Stimulated activated CD8-positive, alpha-beta memory T cell treated with anti-CD3 and anti-CD28 coated beads, Interleukin-12 subunit alpha, Interleukin-12 subunit beta, amount 100 ng/mL, for 1 hour (primary cell): ENCODE results near the gene SVIL.
"Not testable (repeated sequence)": the region's sequence is repeated elsewhere in the genome, so short reads cannot be mapped to it uniquely, and the experiment has no call there.

Experiments used
- DNase-seq: peaks from one replicate; pipeline ENCODE4 v3.0.0-alpha.2; 2020; ENCODE audit warnings: low read depth

Gene SVIL

DNA sequence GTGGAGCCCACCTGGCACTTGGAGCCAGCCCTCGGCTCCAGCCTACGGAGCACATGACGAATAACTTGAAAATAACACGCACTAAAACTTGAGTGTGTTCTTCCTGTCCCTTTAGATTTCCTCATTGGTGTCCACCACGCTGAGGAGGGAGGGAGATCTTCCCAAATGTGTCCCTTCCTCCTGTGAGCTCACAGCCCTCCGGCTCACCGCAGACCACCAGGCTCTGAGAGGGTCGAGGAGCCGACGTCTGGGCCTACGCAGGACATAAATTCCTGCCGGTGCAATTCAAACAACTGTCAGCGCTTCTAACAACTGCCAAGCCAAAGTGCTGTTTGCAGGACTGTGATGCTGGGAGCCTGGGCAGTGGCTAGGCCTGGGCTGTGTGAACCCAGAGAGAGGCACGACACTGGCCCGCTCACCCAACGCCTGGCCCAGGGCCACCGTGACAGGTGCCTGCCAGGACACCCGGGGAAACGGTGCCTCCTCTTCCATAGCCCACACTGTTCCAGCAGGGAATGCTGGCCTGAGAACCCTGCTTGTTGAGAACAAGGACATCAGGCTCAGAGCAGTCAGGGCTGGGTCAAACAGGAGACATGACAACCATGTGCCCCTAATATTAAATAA is 118.3 kb downstream of the SVIL start:
- DNase-seq = not testable (repeated sequence)

DNA sequence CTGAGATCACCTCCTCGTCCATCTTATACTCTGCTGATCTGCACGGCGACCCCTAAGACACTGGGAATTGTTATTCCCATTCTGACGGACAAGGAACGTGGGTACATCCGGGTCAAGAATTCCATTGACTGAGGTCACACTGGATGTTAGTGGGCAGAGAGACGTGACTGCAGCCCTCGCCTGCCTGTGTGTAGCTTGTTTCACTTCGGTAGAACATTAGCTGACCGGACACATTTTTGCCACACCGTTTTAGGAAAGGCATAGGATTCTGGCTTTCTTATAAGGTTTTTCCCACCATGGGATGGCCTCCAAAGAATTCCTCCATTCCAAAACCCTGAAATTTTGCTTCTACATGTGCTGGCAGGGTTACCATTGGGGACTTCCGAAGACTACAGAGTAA is 118.9 kb downstream of the SVIL start:
- not testable (repeated sequence) for DNase-seq

DNA sequence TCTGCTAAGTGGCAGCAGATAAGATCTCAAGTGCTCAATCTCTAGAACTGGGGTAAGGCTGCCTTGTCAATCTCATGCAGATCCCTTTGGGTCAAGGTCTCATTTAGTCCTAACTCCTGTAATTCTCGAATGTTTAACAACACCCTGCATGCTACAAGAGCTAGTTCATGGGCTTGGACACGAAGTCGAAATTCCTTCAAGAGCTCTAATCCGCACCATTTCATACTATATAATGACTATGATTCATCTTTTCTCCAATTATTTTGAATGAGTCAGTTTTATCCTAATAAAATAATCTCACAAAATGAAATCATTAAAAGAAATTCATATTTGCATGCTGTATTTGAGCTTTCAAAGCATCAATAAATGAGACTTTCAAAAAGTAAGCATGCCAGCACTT is 119.7 kb downstream of the SVIL start:
- not testable (repeated sequence) for DNase-seq

DNA sequence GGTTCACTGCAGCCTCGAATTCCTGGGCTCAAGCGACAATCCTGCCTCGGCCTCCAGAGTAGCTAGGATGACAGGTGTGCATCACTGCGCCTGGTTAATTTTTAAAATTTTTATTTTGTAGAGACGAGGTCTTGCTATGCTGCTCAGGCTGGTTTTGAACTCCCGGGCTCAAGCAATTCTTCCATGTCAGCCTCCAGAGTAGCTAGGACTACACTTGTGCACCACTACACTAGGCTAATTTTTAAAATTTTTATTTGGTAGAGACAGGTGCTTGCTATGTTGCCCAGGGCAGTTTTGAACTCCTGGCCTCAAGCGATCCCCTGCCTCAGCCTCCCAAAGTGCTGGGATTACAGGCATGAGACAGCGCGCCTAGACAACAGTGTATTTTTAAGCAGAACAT is 120.5 kb downstream of the SVIL start:
- no peak for DNase-seq

DNA sequence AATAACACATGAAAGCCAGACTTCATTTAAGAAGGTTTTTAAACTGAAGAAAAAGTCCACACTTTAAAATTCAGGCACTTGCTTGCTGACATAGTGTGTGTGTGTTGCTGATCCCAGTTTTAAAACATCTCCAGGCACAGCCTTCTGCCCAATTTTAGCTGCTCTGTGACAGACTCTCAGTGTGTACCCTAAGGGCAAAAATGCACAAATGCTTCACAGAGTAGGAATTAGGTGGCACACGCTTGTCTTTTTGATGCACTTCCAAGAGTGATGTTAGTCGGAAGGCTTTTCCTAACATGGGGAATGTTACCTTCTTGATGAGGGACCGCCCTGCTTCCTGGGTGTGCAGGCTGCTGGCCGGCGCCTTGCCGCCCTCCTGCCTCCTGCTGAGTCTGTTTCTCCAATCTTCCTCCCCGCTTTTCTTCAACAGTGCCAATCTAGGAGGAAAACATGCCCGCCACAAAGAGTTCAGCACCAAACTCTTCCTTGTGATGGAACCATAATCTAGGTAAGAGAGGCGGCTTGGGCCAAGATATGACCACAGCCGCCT is 122.3 kb downstream of the SVIL start:
- no peak for DNase-seq

DNA sequence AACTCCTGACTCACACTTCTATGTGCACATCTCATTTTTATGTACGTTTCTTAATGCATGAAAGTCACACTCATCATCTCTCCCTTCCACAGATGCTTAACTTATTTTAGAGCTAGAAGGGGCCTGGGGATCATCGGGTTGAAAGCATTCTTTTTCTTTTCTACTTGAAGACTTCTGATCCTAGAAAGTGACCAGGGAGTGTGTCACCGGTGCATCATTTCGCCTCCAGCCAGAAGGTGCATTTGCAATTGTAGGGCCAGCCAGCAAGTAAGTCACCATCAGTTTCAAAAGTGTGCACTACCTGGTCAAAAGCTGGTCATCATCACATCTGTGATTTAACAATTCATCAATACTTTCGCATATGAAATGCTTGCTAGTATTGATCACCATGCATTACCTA is 123.0 kb downstream of the SVIL start:
- DNase-seq = not testable (repeated sequence)

DNA sequence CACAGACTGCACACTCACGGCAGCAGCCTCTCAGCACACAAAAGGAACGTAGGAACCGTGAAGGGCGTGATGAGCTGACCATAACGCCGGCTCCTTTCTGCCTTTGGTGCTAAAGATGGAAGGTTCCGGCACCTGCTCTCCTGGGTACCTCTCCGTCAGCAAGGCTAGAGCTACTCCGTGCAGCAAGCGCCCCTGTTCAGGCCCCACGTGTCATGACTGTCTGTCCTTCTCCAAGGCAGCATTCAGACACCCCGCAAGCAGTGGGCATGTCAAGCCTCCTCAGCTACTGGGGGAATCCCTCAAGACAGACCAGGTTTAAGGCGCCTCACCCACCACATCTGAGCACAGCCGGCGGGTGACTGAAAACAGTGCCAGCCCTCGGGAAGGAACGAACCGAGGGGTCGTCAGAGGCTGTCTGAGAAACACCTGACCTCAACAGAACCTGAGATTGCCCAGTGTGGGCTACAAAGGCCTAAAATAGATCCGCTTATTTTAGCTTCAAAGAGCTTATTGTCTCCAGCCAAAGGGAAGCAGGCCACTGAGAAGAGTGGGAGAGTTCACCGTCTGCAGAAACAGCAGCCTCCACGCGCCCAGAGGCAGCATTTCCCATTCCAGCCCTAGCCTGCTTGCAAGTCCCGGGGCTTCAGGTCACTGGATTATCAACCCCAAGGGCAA is 124.2 kb downstream of the SVIL start:
- not testable (repeated sequence) for DNase-seq

DNA sequence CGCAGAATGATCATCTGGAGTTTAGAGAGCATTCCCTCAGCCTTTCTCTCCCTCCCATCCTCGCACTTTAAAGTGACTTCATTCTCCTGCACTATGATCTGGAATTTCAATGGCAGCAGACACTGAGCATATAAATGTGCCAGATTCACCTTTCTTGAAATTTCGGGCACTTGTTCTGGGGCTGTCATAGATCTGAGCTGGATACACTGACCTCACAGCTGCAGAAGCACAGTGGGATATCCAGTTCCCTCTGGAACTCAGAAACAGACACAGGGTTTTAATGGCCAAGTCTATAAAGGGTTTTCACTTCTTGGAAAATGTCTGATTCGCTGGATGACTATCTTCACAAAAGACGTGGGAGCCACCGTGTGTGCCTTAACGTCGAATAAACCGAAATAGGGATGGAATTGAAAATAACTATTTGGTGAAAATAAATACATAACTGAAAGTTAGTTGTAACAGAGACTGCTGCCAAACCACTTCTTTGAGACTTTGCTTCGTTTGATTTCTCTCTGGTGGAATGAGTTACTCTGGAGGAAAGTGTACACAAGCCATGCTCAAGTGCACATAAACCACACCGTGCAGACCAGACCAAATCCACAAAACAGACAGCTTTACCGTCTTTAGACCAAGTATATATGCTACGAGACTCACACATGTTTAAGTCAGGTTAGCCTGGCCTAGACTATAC is 126.1 kb downstream of the SVIL start:
- DNase-seq = no peak

DNA sequence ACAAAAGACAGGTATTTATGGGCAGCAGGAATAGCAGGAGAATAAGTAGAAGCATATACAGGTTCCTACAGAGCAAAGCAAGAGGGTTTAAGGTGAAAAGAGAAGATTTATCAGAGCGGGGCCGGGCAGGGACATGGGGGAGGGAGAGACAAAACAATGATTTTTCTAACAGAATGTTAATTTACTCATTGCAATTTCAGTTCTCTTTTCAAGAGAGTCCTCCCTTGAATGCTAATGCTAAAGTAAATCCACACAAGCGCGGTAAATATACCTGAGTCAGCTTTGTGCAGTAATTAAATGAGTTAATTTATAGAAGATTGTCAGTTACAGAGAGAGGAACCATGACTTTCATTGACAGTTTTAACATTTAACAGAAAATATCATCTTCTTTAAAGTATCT is 127.0 kb downstream of the SVIL start:
- DNase-seq = not testable (repeated sequence)

DNA sequence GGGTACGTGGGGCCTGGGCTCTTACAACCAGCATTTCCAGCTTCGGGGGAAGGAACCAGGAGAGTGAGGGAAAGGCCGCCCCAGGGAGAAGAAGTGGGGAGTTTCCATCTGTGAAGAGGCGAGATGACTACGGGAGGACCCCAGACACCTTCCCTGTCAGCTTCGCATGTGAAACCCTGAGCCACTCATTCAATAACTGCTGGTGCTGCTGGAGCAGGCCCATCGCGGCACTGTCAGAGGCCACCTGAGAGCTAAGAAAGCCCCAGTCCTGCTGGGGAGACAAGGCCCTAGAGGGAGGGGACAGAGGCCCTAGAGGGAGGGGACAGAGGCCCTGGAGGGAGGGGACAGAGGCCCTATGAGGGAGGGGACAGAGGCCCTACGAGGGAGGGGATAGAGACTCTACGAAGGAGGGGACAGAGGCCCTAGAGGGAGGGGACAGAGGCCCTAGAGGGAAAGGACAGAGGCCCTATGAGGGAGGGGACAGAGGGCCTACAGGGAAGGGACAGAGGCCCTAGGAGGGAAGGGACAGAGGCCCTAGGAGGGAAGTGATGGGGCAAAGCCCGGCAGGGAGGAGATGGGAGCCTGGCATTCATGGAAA is 128.3 kb downstream of the SVIL start:
- DNase-seq = not testable (repeated sequence)

DNA sequence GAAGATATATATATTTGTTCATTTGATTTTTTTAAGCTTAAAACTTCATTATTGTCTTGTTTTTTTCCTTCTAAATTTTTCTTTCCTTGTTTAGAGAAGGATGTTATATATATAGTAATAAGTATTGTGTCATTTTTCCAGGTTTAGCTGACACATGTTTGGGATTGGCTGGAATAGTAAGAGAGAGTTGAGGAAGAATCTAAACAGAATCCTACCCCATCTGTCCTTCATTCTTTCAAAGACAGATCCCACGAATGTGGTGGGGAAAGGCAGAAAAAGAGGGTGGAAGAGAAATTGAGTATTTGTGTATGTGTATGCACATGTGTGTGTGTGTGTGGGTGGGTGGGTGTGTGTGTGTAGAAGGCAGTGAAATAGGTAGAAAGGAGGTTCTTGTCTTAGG is 132.4 kb downstream of the SVIL start:
- DNase-seq = no peak

DNA sequence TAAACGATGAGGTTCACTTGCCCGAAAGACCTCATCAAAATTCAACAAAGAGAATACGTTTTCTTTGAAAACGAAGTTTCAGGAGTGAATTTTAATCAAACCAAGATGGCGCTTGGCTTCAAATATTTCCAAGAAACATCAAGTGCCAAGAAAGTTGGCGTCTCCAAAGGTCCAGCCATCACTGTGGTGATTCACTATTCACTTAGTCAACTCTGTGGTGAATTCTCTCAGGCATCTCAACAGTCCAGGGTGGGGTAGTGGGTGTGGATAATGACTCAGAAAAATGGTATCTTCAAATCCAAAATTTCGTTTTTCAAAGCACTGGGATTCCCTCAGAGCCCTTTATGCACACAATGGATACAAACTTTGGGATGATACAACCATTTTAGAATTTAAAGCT is 133.1 kb downstream of the SVIL start:
- no peak for DNase-seq

DNA sequence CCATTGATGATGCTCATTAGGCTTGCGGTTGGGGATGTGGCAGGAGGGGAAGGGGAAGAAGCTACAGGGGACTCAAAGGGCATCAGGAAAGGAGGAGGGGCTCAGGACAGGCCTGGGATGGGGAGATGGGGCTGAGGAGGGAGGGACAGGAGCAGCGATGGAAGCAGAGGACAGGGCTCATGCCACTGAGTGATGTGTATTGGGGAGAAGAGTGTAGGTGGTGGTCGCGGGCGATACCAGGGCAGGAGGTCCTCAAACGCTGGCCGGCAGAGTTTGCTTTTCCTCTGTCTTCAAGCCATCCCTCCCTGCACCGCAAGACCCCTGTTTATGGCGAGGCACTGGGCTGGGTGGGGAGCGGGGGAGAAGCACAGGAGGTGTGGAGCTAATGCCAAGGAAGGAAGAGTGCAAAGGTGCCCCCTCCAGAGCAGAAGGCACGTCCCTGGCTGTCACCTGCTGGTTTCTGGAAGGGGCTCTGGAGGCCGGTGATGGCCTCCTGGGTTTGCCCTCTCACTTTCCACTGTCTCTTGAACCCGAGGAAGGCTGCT is 134.7 kb downstream of the SVIL start:
- no peak for DNase-seq

DNA sequence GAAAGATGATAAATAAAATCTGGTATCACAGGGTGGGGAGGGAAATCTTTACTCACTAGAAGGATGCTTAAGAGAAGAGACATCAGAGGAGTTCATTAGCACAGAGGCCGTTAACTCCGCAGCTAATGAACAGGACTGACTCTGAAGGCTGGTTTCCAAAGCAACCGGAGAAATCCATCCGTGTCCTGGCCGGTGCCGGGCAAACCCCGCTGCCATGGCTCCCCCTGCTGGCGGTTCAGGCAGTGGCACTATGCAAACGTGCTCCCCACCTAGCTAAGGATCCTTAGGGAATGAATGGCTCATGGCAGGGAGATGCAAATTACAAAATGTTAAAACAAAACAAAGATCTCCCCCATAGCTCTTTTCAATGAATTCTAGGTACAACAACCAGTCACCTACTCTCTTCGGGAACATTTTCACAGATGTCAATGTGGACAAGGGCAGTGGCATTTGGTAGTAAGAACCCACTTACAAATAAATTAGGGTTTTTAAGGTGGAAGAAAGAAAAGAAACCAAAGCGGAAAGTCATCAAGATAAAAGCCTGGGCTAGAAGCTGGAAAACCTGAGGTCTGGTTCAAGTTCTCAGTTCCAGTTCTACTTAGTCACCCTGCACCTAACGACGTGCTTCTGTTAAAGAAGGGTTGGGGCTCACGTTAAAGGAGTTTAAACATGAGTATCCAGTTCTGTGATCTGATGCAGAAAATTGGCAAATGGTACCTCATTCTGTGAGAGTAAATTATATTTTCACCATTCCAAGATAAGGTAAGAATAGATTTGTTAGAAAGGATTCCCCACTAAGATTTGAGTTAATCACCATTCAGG is 138.2 kb downstream of the SVIL start:
- DNase-seq = peak; percentile 47

DNA sequence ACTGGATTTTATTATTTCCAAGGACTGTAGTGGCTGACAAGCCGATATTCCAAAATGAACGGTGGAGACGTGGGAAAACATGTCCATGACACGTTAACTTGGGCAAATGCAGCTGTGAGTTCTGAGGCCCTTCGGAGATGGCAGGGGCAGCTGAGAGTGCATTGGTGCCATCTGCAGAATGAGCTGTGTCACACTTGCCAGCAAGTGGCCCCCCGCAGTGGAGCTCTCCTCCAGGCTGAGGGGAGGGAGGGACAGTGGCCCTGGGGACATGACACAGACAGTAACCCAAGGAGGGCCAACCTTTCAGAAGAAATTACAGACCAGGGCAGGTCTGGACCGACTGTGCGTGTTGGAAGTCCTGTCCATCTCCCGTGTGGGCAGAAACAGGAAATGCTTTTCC is 139.4 kb downstream of the SVIL start:
- no peak for DNase-seq

DNA sequence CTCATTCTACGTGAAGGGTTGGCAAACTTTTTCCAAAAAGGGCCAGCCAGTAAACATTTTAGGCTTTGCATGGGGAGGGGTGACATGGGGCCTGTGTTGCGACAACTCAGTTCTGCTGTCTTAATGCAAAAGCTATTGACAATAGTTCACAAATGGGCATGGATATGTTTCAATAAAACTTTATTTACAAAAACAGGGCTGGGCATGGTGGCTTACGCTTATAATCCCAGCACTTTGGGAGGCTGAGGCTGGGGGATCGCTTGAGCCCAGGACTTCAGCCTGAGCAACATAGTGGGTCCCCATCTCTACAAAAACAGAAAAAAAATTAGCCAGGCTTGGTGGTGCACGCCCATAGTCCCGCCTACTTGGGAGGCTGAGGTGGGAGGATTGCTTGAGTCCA is 141.1 kb downstream of the SVIL start:
- no peak for DNase-seq

DNA sequence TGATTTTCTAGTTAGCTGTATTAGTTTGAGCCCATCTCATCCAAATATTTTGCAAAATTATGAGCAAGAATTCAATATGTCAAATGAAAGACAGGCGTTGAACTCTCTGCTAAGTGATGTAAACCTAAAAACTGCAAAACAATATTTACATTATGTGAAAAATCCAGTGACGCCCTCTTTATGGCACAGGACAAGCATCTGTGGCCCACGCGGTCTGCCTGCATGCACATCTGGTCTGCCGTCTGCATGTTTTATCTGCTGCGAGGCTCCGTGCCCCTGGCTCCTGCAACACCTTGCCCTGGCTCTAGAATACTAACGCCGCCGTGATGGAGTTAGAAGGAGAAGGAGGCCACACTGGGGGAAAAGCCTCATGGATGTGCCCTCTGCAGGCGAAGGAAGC is 142.0 kb downstream of the SVIL start:
- DNase-seq = no peak

DNA sequence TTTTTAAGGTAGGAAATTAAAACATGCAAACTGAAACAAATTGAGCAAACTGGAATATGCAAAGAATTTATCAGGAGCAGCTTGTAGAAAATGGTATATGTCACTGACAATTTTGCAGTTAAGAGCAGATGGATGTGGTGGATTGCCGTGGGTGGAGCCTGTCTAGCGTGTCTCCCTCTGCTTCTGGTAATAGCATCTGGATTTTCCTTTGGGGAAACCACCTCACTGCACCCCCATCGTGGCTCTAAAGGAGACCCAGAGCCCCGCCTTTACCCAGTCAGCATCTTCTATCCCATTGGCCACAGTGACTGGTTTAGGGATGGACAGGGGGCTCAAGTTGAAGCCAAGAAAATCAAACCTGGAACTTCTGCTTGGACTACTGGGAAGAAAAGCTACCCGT is 142.9 kb downstream of the SVIL start:
- DNase-seq = no peak

DNA sequence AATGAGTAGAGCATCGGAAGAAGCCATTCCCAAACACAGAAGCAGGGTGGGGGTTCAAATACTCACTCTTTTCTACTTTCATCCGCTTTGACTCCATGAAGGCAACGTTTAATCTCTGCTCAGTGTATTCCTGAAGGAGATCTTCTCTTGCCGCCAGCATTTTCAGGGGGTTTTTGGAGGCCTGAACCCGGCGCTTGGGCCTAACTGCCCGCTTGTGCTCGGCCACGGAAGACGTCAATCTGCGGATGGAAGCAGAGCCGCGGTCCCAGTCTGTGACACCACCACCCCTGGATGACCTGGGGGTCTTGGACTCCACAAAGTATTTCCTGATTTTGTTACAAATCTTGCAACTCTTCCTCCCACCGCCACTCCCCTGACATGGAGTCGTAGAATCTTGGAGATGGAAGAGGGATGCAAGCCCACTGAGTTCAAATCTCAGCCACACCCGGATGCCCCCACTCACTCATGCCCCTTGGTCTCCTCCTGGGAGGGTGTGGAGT is 143.9 kb downstream of the SVIL start:
- DNase-seq = not testable (repeated sequence)

DNA sequence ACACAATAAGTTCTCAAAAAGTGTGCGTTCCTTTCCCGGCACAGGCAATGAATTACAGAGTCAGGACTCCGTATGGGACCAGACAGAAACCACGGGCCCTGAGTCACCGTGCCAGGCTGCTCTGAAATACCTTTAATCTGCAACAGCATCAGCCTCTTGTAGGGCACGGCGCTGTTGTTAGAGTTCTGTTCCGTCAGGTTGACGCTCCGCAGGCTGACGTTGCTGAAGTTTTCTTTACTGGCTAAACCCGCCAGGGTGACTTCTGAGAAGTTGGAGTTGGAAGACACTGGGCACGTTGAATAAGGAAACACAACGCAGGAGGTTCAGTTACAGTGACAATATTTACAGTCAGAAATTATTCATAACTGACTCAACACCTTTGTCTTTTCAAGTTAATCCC is 146.3 kb downstream of the SVIL start:
- DNase-seq = not testable (repeated sequence)

DNA sequence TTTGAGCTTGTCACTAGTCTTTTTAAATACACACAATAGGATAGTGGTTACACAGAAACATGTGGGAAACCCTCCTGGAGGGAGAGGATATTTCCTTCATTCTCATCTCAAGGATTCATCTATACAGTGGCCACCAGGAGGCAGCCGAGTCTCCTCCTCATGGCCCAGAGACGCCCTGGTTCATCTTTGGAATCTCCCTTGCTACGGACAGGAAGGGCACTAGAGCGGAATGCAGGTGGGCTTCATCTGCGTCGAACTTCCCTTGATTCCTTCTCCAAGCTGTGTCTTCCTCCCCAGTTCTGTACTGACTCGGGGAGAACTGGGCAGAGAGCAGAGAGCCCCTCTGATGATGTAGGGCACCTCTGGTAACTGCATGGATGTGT is 146.9 kb downstream of the SVIL start:
- DNase-seq = not testable (repeated sequence)
